Measurements from ENCODE around the gene MCF2L2.

Gene MCF2L2

DNA sequence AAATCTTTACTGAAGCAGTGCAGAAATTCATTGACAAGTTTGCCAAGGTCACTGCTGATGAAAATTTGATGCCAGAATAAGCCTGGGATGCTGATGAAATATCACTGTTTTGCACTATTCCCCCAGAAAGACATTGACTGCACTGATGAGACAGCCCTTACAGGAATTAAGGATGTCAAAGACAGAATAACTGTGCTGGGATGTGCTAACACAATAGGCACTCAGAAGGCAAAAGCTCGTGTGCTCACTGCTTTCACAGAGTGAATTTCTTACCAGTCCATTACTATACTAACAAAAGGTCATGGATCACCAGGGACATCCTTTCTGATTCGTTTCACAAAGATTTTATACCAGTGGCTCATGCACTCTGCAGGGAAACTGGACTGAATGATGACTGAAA, 69.4 kb downstream of the MCF2L2 start:
- DNase-seq, result no peak

DNA sequence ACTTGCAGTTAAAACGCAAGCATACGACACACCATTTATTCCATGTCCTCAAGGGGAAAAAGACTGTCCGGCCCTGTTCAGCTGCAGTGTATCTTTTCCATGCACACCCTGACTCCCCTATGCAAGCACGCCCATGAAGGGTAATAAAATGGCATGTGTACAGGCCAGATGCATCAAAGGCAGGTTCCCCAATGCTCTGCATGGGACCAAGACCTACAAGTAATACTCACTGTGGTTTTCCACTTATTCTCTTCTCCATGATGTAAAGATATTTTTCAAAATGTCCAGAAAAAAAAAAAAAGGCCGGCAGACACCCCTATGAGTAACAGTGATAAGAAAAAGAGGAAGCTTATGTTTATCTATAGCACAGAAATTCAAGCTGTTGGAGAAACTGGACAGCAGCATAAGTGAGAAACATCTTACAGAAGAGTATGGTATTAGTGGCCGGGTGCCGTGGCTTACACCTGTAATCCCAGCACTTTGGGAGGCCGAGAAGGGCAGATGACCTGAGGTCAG, 70.8 kb downstream of the MCF2L2 start:
- DNase-seq, result no peak

DNA sequence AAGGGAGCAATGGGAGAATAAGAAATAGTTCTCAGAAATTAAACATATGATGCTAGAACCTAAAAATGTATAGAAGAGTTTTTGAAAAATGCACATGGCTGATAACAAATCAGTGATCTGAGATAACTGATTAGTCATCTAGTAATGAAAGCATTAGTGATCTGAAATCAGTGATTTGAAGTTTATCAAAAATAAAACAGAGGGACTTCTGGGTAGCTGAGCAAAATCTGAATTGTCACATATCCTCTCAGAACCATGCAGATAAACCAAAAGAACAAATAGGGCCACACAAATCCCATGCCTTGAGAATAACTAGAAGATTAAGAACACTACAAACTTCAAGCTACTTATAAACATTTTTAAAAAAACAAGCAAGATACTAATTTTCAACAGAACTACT, 71.5 kb downstream of the MCF2L2 start:
- no peak for DNase-seq

DNA sequence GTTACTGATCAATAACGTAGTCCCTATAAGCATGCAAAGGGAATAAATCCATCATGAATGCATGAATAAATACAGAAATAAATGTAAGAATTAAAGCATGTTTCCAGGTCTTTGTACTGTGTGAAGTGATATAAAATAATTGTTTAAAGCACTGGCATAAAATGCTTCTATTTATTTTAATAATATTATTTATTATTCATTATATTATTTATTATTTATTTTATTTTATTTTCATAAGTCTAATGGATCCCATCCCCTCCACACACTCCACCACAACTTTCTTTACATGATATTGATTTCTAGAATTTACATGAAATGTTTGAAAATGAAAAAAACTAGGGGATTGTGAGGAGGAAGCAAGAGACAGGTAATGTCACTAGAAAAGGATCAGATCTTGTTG, 73.5 kb downstream of the MCF2L2 start:
- no peak for DNase-seq

DNA sequence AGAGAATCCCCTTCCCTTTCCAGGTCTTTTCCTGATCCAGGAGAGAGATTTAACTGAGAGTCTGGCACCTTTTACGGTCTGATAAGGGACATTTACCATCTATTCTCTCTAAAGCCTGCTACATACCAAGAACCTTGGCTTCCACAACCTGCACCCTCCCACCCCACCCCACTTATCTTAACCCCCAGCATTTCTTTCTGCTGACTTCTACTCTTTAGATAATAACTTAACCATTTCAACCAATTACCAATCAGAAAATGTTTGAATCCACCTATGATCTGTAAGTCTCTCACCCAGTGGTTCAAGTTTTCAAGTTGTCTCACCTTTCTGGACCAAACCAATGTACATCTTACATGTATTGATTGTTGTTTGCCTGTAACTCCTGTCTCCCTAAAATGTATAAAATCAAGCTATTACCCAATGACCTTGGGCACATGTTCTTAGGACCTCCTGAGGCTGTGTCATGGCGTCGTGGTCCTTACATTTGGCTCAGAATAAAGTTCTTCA, 74.0 kb downstream of the MCF2L2 start:
- no peak for DNase-seq

DNA sequence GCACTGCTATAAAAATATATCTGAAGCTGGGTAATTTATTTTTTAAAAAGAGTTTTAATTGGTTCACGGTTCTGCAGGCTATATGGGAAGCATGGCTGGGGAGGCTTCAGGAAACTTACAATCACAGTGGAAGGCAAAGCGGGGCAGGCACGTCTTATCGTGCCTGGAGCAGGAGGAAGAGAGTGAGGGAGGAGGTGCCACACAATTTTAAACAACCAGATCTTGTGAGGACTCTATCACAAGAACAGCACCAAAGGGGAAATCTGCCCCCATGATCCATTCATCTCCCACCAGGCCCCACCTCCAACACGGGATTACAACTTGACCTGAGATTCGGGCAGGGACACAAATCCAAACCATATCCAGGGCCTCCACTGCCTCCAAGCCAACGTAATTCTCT, 75.0 kb downstream of the MCF2L2 start:
- no peak for DNase-seq

DNA sequence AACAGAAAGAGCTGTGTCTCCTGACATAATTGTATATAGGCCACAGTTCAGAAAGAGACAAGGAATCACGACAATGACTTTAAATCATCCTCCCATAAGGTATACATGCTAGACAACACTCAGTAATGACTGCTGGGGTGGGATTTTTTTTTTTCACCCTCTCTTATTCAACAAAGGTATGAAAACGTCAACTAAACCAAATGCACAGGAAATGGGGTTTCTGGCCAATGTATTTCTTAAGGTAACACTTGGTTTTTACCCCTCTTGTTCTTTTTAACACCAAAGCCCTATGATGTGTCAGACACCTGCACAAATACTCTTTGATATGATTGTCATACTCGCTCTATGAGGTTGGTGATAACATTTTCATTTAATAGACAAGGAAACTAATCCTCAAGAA, 78.3 kb downstream of the MCF2L2 start:
- DNase-seq, result no peak

DNA sequence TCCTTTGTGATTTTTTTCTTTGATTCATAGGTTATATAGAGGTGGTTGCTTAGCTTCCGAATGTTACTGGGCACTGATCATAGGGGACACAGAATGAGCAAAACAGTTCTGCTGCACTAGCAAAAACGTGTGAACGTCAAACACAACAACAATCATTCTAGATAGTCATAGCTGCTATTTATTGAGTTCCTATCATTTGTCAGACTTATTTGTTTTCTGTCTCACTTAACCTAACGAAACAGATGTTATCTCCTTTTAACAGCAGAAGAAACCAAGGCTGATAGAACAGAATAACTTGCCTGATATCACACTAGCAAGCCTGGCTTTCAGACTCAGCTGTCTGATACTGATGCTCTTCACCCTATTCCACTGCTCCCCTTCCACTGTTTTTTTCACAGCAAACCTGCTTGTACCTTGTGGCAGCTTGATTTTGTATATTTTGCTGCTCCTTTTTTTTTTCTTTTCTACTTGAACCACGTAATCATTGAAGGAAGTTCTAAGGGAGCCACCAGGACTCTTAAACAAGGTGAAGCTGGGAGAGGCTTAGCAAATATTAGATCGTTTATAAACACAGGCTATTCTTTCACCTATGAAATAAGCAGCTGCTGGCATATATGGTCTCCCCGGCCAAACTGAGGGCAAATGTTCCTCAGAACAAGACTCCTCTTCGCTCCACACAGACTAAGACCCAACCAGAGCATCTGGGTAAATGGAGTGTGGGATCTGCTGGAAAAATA, 78.8 kb downstream of the MCF2L2 start:
- DNase-seq, result no peak

DNA sequence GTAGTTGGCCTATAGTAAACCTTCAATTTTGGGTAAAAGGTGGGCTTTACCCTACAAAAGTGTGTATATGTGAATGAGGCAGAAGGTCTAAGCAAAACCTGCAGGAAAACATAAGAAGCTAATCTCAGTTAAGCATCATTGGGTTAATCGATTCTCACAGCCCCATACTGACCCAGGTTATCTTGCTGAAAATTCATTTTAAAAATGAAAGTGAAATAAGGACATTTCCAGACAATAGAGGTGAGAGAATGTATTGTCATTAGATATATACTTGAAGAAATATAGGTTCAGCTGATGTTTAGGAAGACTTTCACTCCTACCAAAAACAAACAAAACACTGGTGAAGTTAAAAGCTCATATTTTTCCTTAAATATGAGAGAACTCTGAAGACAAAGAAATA, 85.6 kb downstream of the MCF2L2 start:
- no peak for DNase-seq

DNA sequence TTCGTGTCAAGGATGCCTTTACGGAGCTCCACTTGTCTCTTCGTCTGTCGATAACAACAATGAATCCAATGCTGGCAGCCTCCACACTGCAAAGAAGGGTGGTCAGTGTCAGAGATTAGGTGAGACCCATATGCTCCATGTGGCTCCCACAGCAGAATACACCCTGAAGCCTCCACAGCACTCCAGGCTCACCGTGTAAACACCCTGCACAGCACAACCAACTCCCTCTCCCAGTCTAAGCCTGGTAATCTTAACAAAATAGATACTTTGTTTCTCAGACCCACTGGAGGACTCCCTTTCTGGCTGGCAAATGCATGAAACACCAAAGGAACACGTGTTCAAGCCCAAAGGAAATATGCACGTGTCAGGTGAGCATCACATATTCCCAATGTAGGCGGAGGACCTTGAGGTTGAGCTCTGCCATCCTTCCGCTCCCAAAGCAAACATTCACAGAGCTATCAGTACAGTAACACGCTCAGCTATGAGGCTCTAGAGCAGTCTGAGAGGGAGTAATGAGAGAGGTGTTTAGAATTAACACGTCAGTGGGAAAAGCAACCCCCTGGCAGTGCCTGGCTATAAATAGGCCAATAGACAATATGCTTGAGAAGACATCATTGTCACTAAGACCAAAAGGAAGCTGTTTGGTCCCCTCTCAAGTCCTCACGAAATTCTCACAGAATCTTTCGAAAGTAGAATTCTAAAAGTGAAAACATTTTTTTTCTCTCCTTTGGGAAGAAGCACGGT, 86.7 kb downstream of the MCF2L2 start:
- DNase-seq, result no peak

DNA sequence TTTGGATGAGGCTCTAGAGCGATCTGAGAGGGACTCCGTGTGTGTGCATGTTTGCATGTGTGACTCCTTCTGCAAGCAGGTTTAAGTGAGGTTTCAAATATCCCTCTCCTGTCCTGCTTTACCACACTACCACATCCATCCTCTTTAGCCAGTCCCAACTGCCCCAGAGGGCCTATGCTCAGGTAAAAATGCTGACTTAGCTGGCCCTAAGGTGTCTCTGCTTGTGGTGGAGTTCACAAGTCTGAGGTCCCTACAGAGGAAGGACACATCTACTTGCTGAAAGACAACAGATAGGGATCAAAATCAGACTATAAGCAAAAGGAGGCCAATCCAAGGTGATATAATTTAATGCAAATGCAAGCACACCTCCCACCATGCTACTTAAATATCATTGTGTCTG, 88.2 kb downstream of the MCF2L2 start:
- DNase-seq, result no peak

DNA sequence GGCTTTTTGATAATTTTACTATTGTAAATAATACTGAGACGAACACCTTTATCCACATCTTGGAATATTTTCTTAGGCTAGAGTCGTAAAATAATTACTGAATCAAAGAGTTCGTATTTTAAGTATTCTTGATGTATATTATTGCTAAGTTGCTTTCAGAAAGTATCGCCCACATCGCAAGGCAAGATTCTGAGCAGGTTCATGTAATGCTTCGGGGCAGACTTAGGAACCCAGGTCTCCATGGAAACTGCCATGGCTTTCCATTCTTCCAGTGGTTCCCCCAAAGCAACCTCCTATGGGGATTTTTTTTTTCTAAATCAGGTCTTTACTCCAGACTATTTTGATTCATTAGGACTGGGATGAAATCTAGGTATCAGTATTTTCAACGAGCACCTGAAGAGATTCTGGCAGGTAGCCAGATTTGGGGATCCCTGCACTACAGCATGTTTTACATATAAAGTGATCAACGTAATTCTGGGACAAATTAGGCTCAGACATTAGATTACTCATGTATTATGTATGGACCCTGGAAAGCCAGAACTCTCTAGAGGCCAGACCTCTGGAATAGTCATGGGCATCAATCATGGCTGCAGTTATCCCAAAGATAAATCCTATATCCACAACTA, 88.8 kb downstream of the MCF2L2 start:
- no peak for DNase-seq

DNA sequence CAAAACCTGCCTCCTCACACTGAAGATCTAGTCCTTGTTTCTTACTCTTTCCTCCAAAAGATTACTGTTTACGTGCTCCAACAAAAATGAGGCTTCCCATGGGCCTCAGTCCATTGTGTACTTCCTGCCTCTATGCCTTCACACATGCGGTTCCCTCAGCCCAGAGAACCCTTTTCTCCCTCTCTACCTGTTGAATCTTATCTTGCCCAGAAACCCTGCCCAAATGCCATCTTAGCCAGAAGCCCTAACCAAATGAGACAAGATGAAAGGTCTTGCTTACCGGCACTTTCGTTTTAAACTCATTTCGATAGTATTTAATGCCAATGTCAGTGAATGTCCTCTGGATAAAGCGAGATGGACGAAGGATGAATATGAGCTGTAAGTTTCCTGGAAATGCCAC, 89.9 kb downstream of the MCF2L2 start:
- DNase-seq, result no peak

DNA sequence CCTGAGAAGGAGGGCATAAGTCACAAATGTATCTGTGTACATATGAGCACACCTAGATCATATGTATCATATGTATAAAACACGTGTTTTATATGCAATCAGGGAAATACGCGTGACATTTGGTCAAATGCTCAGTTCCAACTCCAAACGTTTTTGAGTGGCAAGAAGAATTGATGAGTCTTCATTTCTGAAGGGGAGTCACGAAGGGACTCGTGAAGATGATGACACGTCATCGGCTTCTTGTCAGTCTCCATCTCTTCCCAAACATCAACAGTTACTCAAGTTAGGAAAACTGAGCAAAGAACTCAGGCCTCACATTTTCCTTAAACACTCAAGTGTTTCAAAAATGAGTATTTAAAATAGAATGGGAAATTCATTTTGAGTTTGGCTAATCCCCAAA, 95.9 kb downstream of the MCF2L2 start:
- DNase-seq, result no peak

DNA sequence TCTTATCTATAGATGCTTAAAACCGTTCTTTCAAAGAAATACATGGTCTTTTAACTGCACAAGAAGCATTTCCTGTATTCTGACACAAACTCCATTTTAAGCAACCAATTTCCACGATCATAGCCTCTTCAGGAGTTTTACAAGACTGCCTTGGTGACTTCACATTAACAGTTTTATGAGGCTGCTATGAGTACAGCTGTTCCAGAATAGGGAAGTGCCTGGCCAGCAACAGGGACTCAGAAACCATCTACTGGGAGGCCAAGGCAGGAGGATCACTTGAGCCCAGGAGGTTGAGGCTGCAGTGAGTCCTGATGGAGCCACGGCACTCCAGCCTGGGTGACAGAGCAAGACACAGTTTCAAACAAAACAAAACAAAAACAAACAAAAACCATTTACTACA, 96.9 kb downstream of the MCF2L2 start:
- no peak for DNase-seq

DNA sequence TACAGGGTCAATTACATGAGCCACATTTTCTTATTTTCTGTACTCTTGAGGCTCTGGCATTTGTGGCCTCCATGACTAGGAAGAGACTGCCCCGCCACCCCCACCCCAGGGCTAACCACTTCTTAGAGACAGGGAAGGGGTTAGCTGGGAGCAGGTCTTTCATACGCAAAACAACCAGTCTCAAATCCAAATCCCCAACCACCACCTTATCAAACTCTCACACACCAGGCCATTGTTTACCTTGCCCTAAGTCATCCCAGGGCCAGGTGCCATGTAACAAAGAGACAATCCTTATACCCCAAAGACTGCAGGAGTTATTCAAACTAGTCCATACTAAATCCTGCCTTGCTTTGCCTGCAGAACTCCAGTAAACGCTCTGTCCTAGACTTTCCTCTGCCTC, 97.5 kb downstream of the MCF2L2 start:
- DNase-seq, result no peak

DNA sequence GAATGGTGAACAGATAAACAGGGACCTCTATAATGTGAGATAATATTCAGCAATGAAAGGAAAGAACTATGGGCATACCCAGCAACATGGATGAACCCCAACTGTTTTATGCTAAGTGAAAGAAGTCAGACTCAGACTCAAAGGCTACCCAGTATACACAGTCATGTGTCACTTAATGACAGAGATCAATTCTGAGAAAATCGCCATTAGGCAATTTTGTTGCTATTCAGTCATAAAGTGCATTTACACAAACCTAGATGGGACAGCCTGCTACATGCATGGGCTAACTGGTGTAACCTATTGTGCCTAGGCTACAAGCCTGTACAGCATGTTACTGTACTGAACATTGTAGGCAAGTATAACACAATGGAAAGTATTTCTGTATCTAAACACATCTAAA, 98.9 kb downstream of the MCF2L2 start:
- DNase-seq, result no peak

DNA sequence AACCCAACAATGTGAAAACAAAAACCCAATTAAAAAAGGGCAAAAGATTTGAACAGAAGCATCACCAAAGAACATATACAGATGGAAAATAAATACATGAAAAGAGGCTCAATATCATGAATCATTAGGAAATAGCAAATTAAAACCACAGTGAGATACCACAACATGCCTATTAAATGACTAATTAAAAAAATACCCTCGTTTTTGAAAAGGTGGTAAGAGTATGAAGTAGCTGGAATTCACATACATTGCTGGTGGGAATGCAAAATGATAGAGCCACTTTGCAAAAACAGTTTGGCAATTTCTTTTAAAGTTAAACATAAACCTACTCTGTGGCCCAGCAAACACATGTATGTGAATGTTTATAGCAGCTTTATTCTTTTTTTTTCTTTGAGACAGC, 99.6 kb downstream of the MCF2L2 start:
- no peak for DNase-seq

DNA sequence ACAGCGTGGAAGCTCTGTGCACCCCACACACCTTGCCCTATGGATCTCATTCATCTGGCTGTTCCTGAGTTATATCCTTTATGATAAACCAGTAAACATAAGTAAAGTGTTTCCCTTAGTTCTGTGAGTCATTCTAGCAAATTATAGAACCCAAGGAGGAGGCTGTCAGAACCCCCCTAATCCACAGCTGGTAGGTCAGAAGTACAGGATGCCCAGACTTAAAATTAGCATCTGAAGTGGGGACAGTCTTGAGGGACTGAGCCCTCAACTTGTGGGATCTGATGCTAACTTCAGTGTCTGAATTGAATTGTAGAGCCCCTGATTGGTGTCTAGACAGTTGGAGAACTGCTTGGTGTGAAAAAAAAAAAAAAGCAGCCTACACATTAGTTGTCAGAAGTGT, 100.3 kb downstream of the MCF2L2 start:
- DNase-seq, result no peak

DNA sequence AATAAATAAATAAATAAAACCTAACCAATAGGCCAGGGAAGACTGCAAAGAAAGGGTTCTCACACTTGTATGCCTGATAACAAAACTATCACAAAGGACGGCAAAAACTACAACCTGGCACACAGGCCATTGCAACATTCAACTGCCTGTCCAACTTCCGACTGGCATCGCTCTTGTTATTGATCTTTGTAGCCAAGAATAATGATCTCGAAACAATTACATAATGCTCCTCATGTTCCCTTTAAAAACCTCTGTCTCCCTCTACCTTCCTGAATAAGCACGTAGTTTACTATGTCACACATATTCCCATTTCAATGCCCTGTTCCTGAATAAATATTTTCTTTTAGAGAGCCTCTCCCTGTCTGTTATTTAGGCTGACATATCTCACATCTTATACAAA, 101.1 kb downstream of the MCF2L2 start:
- DNase-seq, result no peak

DNA sequence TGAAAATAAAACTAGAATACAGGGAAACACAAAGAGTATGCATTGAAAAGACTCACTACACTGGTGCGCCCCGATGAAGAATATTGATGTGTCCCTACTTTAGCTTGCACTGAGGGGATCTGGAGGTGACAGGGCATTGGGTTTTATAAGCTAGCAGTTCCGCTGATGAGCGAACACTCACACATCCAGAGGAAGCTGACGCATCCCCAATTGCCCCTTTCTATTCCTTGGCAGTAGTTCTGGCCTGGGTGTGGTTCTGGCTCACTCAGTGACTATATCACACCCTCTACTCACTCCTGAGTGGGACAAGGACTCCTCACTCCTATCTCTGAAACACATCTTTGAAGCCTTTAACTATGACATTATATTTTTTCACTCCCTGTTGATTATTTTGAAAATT, 104.3 kb downstream of the MCF2L2 start:
- no peak for DNase-seq

DNA sequence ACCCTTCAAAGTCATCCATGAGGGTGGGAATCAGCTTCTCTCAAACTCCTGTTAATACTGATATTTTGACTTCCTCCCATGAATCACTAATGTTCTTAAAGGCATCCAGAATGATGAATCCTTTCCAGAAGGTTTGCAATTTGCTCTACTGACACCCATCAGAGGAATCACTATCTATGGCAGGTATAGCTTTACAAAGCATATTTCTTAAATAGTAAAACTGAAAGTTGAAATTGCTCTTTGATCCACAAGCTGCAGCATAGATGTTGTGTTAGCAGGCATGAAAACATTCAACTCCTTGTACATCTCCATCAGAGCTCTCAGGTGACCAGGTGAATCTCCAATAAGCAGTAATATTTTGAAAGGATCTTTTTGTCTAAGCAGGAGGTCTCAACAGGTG, 109.0 kb downstream of the MCF2L2 start:
- DNase-seq, result no peak

DNA sequence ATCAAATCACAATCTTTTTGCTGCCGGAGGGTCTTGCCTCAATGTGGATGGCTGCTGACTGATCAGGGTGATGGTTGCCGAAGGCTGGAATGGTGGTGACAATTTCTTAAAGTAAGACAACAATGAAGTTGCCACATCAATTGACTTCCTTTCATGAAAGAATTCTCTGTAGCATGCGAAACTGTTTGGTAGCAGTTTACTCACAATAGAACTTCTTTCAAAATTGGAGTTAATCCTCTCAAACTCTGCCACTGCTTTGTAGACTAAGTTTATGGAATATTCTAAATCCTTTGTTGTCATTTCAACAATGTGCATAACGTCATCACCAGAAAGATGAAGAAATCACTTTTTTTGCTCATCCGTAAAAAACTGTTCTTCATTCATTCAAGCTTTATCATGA, 109.5 kb downstream of the MCF2L2 start:
- no peak for DNase-seq

Data from NCI-H1048 (cell line).